ENCODE data around the gene CLTCL1.

- TF ChIP-seq CTCF (IDR thresholded peaks at IDR 0.05) (no peak), POLR2A (IDR thresholded peaks at IDR 0.05) (no peak)
Observed at GRCh38 chr22:19325296-19325948, 33.9 kb upstream of the CLTCL1 start.
